GM21786 (cell line): Measurements from ENCODE around the gene UGT1A6.
"Not testable (repeated sequence)": the region's sequence is repeated elsewhere in the genome, so short reads cannot be mapped to it uniquely, and the experiment has no call there.

ENCODE experiments used
- ATAC-seq: cut with Tn5 transposase; IDR thresholded peaks from one replicate; pipeline ENCODE4 v1.9.1; 2021; ENCODE audit not compliant: unreplicated experiment

UGT1A6 gene

DNA sequence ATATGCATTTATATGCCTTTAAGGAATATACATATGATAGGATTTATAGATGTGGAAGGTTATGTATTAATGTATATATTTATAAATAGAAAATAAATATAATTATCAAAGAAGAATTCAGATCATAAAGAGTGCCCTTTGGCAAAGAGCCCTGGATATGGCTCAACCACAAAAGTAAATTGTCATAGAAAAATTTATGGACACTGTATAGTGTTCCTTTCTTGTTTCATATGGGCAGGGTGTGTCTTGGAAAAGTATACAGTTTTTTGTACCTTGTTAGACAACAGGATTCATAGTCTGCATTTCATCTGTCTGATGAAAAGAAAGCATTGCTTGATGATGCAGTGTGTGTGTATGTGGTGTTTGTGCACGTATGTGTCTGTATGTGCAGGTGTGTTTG, 8.1 kb upstream of the UGT1A6 start:
- ATAC-seq: no peak

DNA sequence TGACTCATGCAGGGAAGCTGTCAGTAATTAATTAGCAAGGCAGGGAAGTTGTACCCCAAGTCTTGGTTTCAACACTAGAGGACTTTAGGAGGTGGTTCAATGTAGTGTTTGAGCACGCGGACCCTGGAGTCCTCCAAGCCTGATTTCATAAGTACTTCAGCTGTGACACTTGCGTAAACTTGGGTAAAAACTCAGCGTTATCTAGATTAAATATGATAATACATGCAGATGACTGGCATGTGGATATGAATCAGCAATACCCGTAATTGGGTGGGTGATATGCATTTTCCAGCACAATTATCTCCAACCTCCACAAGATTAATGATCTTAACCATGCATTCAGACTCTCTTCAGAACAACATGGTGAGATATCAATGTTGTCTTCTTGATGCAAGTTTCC, 5.8 kb upstream of the UGT1A6 start:
- ATAC-seq: no peak

GRCh38 chr2:233688341-233688740, 4.3 kb upstream of the UGT1A6 start:
- ATAC-seq: no peak

DNA sequence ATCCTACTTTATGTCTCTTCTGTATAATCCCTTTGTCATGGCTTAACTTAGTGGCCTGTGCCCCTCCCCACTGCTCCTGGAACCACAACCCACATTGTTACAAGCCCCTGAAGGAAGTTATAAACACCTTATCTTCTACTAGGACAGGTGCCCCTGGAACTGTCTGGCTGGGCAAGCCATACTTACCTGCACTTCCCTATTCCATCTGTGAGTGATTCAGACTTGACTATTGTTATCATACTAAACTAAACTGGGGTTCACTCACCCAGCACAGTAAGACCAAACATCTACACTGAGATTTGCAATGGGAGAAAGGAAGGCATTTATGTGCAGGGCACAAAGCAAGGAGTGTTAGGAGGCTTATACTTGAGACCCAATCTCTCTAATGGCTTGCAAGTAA, 3.7 kb upstream of the UGT1A6 start:
- ATAC-seq: no peak

GRCh38 chr2:233689501-233689900, 3.2 kb upstream of the UGT1A6 start:
- ATAC-seq: no peak

- ATAC-seq: no peak
These were observed 2.2 kb upstream of the UGT1A6 start for GRCh38 chr2:233690444-233690843.

- no peak for ATAC-seq
These were observed 952 bp upstream of the UGT1A6 start for GRCh38 chr2:233691443-233692433.

GRCh38 chr2:233693963-233694362, 1.3 kb downstream of the UGT1A6 start:
- ATAC-seq: no peak

DNA sequence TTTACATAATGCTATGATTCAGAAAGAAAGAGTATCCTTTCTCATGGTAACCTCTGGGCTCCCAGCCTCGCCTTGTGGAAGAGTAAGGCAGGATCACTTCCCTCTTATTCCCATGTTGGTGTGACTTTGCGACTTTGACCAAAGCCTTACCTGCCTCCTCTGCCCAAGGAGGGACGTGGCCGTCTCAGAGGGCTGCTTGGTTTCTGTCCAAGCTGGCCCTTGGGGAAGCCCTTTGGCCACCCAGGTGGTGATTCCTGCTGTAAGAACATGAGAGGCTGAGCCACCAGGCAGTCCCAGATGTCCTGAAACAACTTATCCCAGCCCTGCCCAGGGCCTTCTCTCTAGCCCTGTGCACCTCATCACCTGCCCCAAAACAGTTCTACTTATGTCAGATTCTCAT, 6.0 kb downstream of the UGT1A6 start:
- no peak for ATAC-seq

DNA sequence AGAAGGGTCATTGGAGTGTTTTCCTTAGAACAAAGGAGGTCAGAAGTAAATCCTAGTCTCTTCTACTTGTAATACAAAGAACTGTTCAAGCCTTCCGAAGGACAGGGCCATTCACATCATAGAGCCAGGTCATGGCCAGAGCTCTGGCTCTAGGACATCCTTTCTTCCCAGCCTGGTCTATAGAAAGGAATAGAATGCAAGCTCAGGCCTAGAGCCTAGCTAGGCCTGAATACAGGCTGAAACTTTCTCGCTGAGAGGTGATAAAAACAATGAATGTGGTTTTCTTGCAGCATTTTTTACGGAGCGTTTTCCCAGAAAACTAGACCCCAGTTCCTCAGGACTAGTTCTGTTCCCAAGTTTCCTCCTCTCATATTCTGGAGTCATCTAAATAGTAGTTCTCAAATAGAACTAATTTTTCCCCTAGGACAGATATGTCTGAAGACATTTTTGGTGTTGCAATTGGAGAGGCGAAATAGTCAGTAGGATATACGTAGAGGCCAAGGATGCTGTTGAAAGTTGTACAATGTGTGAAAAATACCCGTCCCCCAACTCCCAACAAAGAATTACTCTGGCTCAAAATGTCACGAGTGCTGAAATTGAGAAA, 6.8 kb downstream of the UGT1A6 start:
- no peak for ATAC-seq

- ATAC-seq: no peak
These were observed 7.4 kb downstream of the UGT1A6 start for GRCh38 chr2:233700028-233700635.

GRCh38 chr2:233700842-233701241, 8.2 kb downstream of the UGT1A6 start:
- not testable (repeated sequence) for ATAC-seq

- ATAC-seq: no peak
These were observed 9.5 kb downstream of the UGT1A6 start for GRCh38 chr2:233702238-233702637.

GRCh38 chr2:233705911-233706506, 13.3 kb downstream of the UGT1A6 start:
- no peak for ATAC-seq

- ATAC-seq: no peak
These were observed 14.0 kb downstream of the UGT1A6 start for GRCh38 chr2:233706720-233707119.

DNA sequence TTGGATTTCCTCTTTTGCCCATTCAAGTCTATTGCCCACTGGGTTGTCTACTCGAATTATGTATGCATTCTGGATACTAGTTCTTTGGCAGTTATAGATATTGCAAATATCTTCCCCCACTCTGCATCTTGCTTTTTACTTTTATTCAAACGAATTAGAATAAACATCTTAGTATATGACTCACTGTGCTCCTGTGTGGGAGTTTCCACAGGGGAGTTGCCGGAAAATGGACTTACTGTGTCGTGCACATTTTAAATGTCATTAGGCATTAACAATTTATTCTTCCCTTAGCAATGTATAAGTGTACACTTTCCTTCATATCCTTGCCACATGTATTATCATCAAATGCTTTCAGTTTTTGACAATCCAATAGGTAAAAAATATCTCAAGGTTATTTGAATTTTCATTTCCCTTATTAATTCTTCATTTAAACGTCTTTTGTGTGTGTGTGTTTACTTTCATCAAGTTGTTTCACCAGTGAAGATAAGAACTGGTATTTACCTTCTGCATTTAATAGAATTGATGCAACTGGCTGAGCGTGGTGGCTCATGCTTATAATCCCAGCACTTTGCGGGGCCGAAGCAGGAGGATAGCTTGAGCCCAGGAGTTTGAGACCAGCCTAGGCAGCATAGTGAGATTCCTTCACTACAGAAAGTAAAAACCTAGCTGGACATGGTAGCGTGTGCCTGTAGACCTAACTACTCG, 15.4 kb downstream of the UGT1A6 start:
- no peak for ATAC-seq

DNA sequence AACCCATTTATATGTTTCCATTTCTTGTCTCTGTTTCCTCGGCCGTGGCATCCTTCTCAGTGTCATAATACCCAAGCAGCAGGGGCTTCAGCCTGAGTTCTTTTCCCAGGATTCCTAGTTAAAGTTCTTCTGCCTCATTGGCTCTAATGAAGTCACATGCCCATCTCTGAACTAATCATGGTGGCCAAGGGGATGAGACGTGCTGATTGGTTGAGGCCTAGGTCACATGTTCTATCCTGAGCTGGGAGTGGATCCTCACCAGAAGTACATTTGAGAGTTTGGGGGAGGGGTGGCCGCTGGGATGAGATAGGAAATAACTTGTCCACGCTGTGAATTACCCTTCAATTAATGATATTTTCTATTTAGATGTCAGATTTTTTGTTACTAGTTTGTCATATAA, 16.3 kb downstream of the UGT1A6 start:
- ATAC-seq: no peak

GRCh38 chr2:233711312-233712008, 18.8 kb downstream of the UGT1A6 start:
- peak; percentile 74 for ATAC-seq

DNA sequence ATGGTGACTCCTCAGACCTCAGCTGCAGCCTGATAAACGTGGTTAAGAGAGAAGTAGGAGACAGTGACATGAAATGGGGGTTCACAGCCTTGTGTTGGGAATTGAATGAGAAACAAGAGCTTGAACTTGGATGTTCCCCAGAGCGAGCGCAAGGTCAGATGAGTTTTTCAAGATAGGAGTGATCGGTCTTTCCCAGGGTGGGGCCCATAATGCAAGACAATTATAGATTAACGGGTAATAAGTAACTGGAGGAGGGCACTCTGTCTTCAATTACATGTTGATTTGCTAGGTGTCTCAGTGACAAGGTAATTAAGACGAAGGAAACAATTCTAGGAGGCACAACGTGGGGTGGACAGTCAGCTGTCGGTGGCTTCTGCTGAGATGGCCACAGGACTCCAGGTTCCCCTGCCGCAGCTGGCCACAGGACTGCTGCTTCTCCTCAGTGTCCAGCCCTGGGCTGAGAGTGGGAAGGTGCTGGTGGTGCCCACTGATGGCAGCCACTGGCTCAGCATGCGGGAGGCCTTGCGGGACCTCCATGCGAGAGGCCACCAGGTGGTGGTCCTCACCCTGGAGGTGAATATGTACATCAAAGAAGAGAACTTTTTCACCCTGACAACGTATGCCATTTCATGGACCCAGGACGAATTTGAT, 20.0 kb downstream of the UGT1A6 start, which contains the start of gene UGT1A5:
Gene UGT1A5, plus strand, starts transcription at position 297 of the 651 bp plus-strand sequence. Its CDS starts 85 bp downstream, at position 382.
- ATAC-seq: no peak

DNA sequence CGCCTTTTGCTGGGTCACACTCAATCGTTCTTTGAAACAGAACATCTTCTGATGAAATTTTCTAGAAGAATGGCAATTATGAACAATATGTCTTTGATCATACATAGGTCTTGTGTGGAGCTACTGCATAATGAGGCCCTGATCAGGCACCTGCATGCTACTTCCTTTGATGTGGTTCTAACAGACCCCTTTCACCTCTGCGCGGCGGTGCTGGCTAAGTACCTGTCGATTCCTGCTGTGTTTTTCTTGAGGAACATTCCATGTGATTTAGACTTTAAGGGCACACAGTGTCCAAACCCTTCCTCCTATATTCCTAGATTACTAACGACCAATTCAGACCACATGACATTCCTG, 20.5 kb downstream of the UGT1A6 start:
- ATAC-seq: no peak
